GM18867 (cell line): ENCODE data around the gene C3orf20.
"Not testable (repeated sequence)": the region's sequence is repeated elsewhere in the genome, so short reads cannot be mapped to it uniquely, and the experiment has no call there.

Experiments
- ATAC-seq: cut with Tn5 transposase; IDR thresholded peaks from one replicate; pipeline ENCODE4 v1.9.1; 2021; ENCODE audit warnings: mild to moderate bottlenecking, moderate library complexity; ENCODE audit not compliant: unreplicated experiment

The C3orf20 gene

DNA sequence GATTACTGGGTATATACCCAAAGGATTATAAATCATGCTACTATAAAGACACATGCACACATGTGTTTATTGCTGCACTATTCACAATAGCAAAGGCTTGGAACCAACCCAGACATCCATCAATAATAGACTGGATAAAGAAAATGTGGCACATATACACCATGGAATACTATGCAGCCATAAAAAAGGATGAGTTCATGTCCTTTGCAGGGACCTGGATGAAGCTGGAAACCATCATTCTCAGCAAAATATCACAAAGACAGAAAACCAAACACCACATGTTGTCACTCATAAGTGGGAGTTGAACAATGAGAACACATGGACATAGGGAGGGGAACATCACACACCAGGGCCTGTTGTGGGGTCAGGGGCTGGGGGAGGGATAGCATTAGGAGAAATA, 78.0 kb downstream of the C3orf20 start:
- ATAC-seq: not testable (repeated sequence)

DNA sequence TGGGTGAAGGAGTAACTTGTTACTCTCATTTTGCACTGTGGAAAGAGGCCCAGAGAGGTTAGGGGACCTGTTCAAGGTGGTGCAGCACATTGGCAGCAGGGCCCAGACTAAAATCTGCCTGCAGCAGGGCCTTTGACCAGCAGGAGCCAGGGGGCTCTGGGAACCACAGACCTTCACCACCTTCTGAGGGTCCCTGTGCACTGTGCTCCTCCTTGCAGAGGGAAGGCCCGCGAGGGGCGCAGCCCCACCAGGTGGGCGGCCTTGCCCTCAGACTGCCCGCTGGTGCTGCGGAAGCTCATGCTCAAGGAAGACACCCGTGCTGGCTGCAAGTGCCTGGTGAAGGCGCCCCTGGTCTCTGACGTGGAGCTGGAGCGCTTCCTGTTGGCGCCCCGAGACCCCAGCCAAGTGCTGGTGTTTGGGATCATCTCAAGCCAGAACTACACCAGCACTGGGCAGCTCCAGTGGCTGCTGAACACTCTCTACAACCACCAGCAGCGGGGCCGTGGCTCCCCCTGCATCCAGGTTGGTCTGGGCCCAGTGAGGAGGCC, 82.3 kb downstream of the C3orf20 start:
- no peak for ATAC-seq

- ATAC-seq: no peak
Observed at GRCh38 chr3:14758297-14758696, 83.4 kb downstream of the C3orf20 start.

- ATAC-seq: no peak
Observed at GRCh38 chr3:14758959-14759358, 84.0 kb downstream of the C3orf20 start.

- no peak for ATAC-seq
Observed at GRCh38 chr3:14760185-14760584, 85.2 kb downstream of the C3orf20 start.

- ATAC-seq: no peak
Observed at GRCh38 chr3:14761121-14761672, 86.3 kb downstream of the C3orf20 start.

GRCh38 chr3:14761866-14762265, 86.9 kb downstream of the C3orf20 start:
- ATAC-seq: no peak

DNA sequence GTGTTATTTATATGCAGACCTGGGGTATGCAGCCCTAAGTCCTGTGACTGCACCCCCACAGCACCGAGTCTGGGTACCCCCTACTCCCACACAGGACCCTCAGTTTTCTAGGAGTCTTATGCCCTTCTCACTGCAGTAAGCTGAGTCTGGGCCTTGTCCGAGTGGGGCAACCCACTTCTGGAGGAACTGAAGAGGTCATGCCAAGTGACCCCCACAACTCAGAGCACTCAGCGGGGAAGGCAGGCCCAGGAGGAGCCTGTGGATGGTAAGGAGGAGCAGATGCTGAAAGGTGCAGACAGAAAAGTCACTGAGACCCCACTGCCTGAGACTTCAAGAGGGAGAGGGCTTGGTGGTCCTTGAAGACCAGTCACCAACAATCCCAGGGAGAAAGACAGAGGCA, 87.8 kb downstream of the C3orf20 start:
- no peak for ATAC-seq

DNA sequence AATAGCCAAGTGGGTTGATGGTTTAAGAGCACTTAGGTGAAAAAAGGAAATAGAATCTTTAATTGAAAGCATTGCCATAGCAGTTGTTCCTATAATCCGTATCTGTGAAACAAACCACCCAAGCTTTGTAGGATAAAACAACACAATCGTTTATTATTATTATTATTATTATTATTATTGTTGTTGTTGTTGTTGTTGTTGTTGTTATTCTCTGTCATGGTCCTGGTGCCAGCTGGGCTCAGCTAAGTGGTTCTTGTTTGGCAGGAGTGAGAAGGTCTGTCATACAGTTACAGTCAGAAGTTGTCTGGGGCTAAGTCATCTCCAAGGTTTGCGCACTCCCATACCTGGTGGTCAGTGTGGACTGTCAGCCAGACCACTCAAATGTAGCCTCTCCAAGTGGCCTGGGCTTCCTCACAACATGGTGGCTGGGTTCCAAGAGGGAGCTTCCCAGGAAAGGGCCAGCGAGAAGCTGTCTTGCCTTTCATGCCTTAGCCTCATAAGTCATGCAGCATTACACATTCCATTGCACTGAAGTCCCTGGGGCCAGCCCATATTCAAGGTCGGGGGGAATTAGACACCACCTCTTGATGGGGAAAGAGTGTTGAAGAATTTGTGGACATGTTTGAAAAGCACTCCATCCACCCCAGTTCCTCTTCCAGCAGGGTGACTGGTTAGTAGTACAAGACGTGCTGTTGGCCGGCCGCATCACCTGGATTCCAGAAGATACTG, 89.6 kb downstream of the C3orf20 start:
- ATAC-seq: no peak

DNA sequence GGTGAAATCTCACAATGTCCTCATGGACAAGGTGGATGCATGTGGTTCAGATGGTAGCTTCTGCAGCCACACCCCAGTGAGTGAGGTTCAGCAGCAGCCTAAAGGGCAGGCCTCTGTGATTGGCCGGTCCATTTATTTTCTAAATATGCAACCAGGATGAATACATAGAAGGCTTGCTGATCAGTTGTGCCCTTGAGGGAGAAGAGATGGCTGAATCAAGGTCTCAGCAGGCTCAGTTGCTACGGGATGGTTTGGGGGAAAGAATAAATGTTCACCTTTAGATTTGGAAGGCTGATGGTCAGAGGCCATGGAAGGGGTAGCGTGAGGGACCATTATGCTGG, 90.1 kb downstream of the C3orf20 start:
- no peak for ATAC-seq

DNA sequence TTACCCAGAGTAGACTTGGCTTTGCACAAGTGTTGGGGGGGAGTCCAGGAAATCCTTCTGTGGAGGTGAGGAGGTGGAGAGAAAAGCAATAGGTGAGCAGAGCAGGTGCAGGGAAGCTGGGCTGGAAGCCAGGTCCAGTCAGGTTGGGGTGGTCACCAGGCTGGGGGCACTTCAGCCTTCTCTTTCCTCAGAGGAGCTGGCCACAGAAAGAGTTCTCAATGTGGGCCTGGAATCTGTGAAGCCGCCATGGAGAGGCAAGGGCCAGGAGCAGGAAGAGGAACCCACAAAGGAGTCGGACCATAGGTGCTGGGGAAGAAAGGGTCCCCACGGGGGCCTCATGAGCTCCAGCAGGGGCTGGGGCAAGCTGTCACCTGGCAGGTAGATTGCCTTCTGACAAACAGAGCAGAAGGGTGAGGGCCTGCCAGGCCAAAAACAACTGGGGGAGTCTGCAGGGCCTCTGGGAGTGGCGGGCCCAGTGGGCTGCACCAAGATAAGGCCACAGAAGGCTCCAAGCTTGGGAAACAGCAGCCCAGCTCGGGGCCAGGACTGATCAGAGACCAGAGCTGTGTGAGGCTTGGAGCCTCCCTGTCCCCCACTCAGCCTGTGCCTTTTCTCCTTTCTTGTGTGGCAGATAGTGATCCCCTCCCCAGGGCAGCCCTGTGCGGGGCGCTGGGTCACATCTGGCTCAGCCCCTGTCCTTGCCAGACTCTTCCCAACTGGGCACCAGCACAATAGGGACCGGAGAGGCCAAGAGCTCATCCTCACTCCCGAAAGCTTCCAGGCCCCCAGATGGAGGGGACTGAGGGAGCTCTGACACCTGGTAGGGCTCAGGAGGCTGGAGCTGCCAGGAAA, 90.9 kb downstream of the C3orf20 start:
- no peak for ATAC-seq

DNA sequence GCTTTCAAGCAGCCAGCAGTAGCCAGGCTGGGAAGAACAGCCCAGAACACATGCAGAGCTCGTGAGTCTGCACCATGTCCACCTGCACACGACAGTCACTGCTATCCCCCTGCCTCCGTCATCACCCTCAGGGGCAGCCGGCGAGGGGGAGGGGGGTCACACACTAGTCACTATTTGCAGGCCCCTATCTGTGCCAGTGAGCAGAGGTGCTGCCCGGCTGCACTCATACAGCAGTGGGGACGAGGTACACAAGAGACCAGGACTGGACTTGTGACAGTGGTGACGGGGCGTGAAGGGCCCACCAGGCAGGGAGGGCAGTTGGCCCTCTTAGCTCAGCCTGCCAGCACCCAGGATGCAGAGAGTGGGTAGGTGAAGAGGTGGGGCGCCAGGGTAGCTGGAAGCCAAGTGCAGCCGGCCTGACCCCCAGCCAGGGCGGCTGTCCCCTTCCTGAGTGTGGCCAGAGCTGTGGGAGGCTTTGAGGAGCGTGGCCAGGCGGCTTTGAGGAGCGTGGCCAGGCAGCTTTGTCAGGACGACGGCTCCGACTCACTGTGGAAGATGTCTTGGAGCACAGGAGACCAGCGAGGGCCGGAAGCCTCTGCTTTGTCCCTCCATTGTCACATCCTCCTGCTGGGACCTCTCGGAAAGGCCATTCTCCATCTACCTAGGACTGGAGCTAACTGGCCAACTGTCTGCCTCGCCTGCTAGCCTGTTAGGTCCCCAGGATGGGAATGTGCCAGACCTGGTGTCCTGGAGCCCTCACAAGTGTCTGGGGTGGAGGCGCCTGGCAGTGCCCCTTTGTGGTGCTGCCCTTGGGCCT, 91.7 kb downstream of the C3orf20 start:
- no peak for ATAC-seq

DNA sequence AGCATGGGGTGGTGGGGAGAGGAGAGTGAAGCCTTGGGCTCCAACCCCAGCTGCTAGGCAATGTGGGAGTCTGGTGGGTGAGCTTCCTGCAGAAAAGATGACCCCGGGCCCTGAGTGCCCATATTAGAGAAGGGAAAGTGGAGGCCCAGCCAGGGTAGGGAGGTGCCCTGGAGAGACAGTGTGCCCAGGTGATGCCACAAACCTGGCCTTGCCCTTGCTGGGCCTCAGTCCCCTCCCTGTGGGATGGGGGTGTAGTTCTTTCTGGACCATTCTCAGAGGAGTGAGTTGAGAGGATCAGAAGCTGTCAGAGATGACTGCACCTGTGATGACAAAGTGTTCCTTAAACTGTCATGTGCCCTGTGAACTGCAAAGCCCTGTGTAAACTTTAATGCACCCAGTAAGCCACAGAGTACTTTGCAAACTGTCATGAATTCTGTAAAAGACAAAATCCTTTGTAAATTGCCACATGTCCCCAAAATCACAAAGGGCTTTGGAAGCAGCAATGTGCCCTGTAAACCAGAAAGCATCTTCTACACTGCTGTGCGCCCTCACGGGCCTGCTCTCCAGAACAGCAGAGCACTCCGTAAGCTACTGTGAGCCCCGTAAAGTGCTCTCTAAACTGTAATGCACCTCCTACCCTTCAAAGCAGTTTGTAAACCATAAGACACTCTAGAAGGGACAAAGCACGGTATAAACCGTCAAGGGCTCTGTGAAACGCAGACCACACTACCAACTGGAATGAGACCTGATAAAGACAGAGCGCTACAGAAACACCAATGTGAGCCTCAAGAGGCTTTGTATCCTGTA, 92.5 kb downstream of the C3orf20 start:
- ATAC-seq: no peak

DNA sequence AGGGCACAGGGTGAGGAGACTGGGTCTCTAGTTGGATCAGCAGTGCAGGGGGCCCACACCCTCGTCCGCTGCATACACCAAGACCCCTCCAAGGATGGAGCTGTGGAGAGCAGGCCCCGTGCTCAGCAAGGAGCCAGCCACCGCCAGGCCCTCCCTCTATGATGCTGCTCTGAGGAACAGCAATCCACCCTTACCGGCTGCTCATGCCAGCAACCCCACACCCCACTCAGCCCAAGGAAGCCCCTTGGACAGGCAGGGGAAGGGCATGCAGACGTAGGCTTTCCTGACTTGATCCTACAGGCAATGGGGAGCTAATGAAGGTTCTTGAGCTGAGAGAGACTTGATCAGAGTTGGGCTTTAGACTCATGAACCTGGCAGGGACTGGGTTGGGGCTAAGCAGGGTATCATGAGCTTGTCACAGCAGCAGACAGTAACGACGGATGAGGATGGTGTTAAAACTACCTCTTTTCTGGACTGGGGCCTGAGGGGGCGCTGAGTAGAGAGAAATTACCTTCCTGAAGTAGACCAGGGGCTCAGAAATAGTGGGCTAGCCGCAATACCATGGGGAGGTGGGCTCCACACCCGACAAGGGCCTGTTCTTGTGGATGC, 93.3 kb downstream of the C3orf20 start:
- no peak for ATAC-seq

DNA sequence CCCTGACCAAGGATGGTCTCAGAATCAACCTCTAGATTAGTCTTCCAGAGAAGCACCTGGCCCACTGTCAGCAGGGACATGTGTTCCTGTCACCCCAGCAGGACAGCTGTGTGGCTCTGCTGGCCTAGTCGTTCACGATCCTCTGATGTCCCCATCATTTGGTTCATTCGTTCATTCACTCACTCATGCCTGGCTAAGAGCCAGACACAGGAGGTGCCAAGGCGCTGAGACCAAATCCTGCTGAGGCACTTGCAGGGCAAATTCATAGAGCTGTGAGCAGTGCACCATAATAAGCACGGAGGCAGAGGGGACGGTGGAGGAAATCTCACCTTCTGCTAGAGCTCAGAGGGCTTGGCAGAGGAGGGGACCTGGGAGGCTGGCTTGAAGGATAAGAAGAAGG, 93.9 kb downstream of the C3orf20 start:
- ATAC-seq: no peak

GRCh38 chr3:14769544-14770325, 94.8 kb downstream of the C3orf20 start:
- ATAC-seq: no peak

DNA sequence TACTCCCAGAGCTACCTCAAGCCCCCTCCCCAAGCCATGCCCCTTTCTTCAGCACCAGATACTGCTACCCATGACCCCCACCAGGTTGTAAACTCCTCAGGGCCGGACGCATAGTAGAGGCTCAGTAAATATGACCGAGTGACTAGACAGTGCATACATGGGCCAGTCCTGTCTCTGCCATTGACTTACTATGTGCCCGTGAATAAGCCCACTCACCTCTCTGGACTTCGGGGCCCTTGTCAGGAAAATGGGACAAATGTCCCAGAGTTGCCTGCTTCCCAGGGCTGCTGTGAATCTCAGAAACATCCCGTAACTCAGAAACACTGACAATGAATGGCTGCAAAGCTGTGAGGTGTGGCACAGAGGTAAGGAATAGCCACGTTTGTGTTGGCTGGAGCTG, 95.7 kb downstream of the C3orf20 start:
- ATAC-seq: no peak

GRCh38 chr3:14771593-14772497, 96.9 kb downstream of the C3orf20 start:
- ATAC-seq: no peak
